ENCODE data around the gene RELT. TPM values are rescaled to one million over a fixed set of nuclear protein-coding genes. Genes with fewer than 3 reads are reported as not detected.
A peak's percentile ranks its signal among the peaks of the same experiment; 100 is the strongest.

RELT gene
- total and polyA plus RNA-seq, 2 experiments from 2014 or later = 9.3 to 18.7 TPM

GRCh38 chr11:73333173-73333572 is 43.0 kb upstream of the RELT start:
- H3K36me3 ChIP-seq = no peaks in the 10 kb centered on the region
- TF ChIP-seq CTCF (IDR thresholded peaks at IDR 0.05; ENCODE audit: low read depth, low read length) = no peak
- peak overlapping the region; percentile 88 for H3K27ac ChIP-seq
- H3K4me3 ChIP-seq = no peak overlapping the region
- H3K9me3 ChIP-seq (ENCODE audit: low read depth) = no peaks in the 10 kb centered on the region
- no peak for DNase-seq (ENCODE audit: low read depth in 1 of 2, low spot score in 1 of 2)
- H3K4me1 ChIP-seq (ENCODE audit: low read depth) = peaks cover 61% of the 10 kb centered on the region
- no peaks in the 10 kb centered on the region for H3K27me3 ChIP-seq

- Histone ChIP-seq H3K36me3 (no peaks in the 10 kb centered on the region), H3K27ac (peak overlapping the region; percentile 88), H3K4me3 (no peak overlapping the region), H3K27me3 (no peaks in the 10 kb centered on the region), H3K4me1 (ENCODE audit: low read depth) (peaks cover 59% of the 10 kb centered on the region), H3K9me3 (ENCODE audit: low read depth) (no peaks in the 10 kb centered on the region)
- TF ChIP-seq CTCF (IDR thresholded peaks at IDR 0.05; ENCODE audit: low read depth, low read length) = no peak
- no peak for DNase-seq (ENCODE audit: low read depth in 1 of 2, low spot score in 1 of 2)
Observed at GRCh38 chr11:73333640-73334383, 42.4 kb upstream of the RELT start.

- DNase-seq (ENCODE audit: low read depth in 1 of 2, low spot score in 1 of 2) = peak; percentile 54 to 90
- TF ChIP-seq CTCF (IDR thresholded peaks at IDR 0.05; ENCODE audit: low read depth, low read length) = no peak
- no peaks in the 10 kb centered on the region for H3K36me3 ChIP-seq
- no peak overlapping the region for H3K4me3 ChIP-seq
- H3K4me1 ChIP-seq (ENCODE audit: low read depth) = peaks cover 56% of the 10 kb centered on the region
- H3K27me3 ChIP-seq = no peaks in the 10 kb centered on the region
- no peaks in the 10 kb centered on the region for H3K9me3 ChIP-seq (ENCODE audit: low read depth)
- H3K27ac ChIP-seq = peak overlapping the region; percentile 88
Observed at GRCh38 chr11:73334384-73335203, 41.6 kb upstream of the RELT start.

GRCh38 chr11:73335204-73335923 is 40.8 kb upstream of the RELT start:
- DNase-seq (ENCODE audit: low read depth in 1 of 2, low spot score in 1 of 2) = peak; percentile 79 to 87
- peak; percentile 98 for TF ChIP-seq CTCF (IDR thresholded peaks at IDR 0.05; ENCODE audit: low read depth, low read length)
- peak overlapping the region; percentile 88 for H3K27ac ChIP-seq
- peaks cover 49% of the 10 kb centered on the region for H3K4me1 ChIP-seq (ENCODE audit: low read depth)
- no peaks in the 10 kb centered on the region for H3K27me3 ChIP-seq
- no peak overlapping the region for H3K4me3 ChIP-seq
- H3K36me3 ChIP-seq = no peaks in the 10 kb centered on the region
- no peaks in the 10 kb centered on the region for H3K9me3 ChIP-seq (ENCODE audit: low read depth)

GRCh38 chr11:73337846-73338245 is 38.4 kb upstream of the RELT start:
- Histone ChIP-seq H3K36me3 (no peaks in the 10 kb centered on the region), H3K27ac (no peak overlapping the region), H3K4me3 (no peak overlapping the region), H3K27me3 (no peaks in the 10 kb centered on the region), H3K4me1 (ENCODE audit: low read depth) (peaks cover 28% of the 10 kb centered on the region), H3K9me3 (ENCODE audit: low read depth) (no peaks in the 10 kb centered on the region)
- DNase-seq (ENCODE audit: low read depth in 1 of 2, low spot score in 1 of 2) = no peak
- TF ChIP-seq CTCF (IDR thresholded peaks at IDR 0.05; ENCODE audit: low read depth, low read length) = no peak
